Medulla oblongata (tissue), 1 donor: ENCODE measurements around the gene SCYGR1.

Experiments used
- DNase-seq: peaks from one replicate; pipeline ENCODE4 v3.0.0-alpha.2; 2015; ENCODE audit errors: extremely low spot score

Gene SCYGR1

GRCh38 chr2:227370791-227371312 lies 16.9 kb downstream of the SCYGR1 start:
- no peak for DNase-seq

GRCh38 chr2:227370092-227370491 lies 17.7 kb downstream of the SCYGR1 start:
- no peak for DNase-seq

DNA sequence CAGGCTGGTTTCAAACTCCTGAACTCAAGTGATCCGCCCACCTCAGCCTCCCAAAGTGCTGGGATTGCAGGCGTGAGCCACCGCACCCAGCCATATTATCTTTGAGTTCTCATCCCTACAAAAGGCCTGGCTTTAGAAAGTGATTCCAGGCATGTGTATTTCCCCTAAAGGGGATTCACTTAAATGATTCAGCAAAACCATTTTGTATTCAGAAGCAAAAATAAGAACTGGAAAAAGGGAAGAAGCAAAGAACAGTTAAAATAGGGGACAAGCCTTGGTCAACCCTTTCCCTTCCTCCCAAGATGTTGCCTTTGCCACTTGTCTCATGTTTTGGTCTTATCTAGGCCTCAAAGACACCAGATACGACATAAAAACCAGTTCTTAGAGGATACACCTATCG lies 19.2 kb downstream of the SCYGR1 start:
- no peak for DNase-seq

GRCh38 chr2:227367427-227367795 lies 20.3 kb downstream of the SCYGR1 start:
- DNase-seq = no peak

- DNase-seq = no peak
Observed at GRCh38 chr2:227366769-227367426, 20.9 kb downstream of the SCYGR1 start.

- DNase-seq = no peak
Observed at GRCh38 chr2:227365833-227366232, 21.9 kb downstream of the SCYGR1 start.

GRCh38 chr2:227364585-227365263 lies 23.0 kb downstream of the SCYGR1 start:
- DNase-seq = peak; percentile 60

GRCh38 chr2:227363756-227364155 lies 24.0 kb downstream of the SCYGR1 start:
- DNase-seq = peak; percentile 34

- no peak for DNase-seq
Observed at GRCh38 chr2:227360351-227360750, 27.4 kb downstream of the SCYGR1 start.

DNA sequence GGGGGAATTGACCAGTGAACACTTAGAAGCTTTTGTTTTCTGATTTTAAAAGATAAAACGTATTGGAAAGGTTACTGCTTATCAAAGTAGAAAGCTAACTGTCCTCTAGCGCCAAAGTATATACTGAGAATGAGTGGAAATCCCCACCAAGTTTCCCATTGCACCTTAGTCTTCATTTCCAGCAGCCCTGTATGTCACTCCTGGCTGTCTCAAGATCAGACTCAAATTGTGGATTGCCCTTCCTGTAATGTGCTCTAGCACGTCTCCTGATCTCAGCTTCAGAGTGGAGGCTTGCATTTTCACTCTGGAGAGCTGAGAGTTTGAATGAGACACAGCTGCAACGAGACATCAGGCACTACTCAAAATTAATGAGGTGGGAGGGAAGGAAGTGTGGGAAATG lies 36.1 kb downstream of the SCYGR1 start:
- no peak for DNase-seq

- no peak for DNase-seq
Observed at GRCh38 chr2:227349989-227350612, 37.6 kb downstream of the SCYGR1 start.

DNA sequence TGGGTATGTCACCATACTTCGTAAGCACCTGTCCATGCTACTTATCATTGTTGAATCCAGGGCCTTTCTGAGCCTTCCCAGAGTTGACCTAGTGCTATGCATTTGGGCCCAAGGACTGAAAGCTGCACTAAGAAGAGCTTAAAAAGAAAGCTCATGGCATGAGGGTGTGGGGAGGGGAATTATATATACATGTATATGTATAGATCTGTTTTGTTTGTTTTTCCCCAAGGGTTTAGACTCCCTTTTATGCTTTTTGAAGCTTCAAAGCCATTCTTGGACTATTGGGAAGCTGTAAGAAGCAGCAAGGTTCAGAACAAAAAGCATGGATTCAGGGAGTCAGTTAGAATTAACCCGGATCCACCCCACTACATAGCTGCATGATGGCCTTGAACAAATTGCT lies 39.4 kb downstream of the SCYGR1 start:
- DNase-seq = no peak

- no peak for DNase-seq
Observed at GRCh38 chr2:227347117-227347516, 40.6 kb downstream of the SCYGR1 start.

DNA sequence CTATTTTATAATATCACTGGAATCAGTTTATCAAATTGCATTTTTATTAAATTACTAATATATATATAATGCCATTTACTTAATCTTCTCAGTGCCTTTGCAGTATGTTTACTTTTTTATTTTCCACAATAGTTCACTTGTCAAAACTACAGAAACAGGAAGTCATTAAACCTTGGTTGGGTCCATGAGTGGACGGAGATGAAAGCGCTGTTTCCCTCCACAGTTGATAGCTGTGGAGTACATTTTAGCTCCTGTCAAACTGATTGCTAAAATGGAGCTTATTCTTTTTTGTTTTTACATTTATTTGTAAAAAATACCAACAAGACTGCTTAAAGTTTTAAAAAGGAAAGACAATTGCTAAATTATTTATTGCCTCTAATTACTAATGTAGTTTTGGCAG lies 43.5 kb downstream of the SCYGR1 start:
- DNase-seq = no peak

DNA sequence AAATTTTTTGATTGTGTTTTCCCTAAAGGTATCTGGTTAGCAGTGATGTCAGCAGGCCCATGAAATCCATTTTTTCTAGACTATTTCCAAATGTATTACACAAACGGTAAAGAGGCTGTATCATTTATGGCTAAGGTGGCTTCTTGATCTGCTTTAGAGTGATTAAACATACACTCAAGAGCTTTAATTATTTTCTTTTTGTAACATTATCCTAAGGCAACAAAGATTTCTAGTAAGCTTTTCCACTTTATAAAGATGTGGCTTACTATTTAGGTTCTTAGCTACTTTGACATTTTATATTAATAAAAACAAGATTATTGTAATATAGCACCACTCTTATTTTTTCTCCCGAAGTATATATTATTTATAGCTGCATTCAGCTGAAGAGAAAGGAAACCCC lies 46.2 kb downstream of the SCYGR1 start:
- no peak for DNase-seq

DNA sequence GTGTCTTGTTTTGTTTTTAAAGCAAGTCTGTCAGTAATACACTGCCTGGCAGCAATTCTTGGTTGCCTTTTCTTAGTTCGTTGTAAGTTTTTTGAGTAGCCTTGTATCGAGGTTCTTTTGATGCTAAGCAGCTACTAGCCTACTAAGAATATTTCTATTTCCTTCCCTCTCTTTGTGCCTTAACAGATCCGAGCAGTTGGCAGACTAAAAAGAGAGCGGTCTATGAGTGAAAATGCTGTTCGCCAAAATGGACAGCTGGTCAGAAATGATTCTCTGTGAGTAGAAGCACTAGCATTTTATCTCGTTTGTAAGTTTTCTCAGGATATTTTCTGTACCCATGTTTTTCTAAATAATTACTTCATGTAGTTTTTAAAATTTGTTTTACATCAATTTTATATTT lies 47.6 kb downstream of the SCYGR1 start:
- DNase-seq = peak; percentile 69

DNA sequence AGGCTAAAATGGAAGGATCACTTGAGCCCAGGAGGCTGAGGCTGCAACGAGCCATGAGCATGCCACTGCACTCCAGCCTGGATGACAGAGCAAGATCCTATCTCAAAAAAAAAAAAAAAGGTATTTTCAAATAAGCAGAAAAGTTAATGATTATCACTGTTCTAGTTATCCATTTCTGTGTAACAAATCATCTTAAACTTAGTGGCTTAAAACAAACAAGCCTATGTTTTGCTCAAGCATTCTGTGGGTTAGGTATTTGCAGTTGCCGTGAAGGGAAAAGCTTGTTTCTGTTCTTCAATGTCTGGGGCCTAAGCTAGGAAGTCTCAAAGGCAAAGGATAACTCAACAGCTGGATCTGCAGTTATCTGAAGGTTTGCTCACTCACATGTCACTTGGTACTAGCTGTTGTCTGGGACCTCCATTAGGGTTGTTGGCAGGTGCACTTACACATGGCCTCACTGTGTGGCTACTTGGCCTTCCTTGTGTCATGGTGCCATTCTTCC lies 48.6 kb downstream of the SCYGR1 start:
- DNase-seq = no peak
